ENCODE measurements around the gene TUBGCP2.

The TUBGCP2 gene

DNA sequence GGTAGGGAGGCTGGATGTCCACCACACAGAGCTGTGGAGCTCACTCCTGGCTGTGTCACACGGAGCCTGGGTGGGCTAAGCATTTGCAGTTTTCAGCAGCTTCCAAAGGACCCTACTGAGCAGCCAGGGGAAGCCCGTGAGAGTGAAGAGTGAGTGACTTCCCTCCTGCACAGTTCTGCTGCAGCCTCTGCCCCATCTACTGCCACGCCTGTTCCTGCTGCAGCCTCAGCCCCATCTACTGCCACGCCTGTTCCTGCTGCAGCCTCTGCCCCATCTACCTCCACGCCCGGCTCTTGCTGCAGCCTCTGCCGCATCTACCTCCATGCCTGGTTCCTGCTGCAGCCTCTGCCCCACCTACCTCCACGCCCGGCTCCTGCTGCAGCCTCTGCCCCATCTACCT is 44.2 kb downstream of the TUBGCP2 start:
- H3K4me2 ChIP-seq (ENCODE audit: low read depth, low read length, poor library complexity, severe bottlenecking): no peak overlapping the region
- H3K9ac ChIP-seq (ENCODE audit: low read length): no peak overlapping the region

DNA sequence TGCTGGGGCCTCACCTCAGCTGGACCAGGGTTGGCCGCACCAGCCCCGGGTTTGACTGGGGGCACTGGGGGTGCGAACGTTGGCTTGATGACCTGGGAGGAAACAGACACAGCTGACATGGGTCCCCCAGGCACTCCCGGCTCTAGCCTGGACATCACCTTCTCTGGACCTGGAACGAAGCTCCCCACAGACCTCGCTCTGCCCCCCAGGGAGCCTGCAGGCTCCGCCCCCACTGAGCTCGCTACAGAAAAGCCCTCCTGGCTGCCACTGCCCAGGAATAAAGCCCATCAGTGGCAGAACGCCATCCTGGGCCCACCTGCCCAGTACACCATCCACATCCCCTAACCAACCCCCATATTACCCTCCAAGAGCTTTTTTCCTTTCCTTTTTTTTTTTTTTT is 45.0 kb downstream of the TUBGCP2 start:
- no peak overlapping the region for H3K9ac ChIP-seq (ENCODE audit: low read length)
- H4K20me1 ChIP-seq (ENCODE audit: low read depth, low read length): no peaks in the 10 kb centered on the region
- no peaks in the 10 kb centered on the region for H3K27me3 ChIP-seq (ENCODE audit: low read length)
- H3K9me2 ChIP-seq (replicated peaks; ENCODE audit: insufficient read depth, low read length): no peaks in the 10 kb centered on the region
- H3K4me3 ChIP-seq (ENCODE audit: insufficient read depth, low read length, poor library complexity, severe bottlenecking): no peak overlapping the region
- H2AFZ ChIP-seq (ENCODE audit: low read depth, low read length, severe bottlenecking): no peak overlapping the region
- H3K9me3 ChIP-seq (ENCODE audit: insufficient read depth, low read length): no peaks in the 10 kb centered on the region
- TF ChIP-seq, protein P1, sequence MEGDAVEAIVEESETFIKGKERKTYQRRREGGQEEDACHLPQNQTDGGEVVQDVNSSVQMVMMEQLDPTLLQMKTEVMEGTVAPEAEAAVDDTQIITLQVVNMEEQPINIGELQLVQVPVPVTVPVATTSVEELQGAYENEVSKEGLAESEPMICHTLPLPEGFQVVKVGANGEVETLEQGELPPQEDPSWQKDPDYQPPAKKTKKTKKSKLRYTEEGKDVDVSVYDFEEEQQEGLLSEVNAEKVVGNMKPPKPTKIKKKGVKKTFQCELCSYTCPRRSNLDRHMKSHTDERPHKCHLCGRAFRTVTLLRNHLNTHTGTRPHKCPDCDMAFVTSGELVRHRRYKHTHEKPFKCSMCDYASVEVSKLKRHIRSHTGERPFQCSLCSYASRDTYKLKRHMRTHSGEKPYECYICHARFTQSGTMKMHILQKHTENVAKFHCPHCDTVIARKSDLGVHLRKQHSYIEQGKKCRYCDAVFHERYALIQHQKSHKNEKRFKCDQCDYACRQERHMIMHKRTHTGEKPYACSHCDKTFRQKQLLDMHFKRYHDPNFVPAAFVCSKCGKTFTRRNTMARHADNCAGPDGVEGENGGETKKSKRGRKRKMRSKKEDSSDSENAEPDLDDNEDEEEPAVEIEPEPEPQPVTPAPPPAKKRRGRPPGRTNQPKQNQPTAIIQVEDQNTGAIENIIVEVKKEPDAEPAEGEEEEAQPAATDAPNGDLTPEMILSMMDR (IDR thresholded peaks at IDR 0.05; ENCODE audit: insufficient read depth, low read length, poor library complexity, severe bottlenecking): no peak
- no peak for TF ChIP-seq EZH2phosphoT487 (conservative IDR thresholded peaks at IDR 0.05; ENCODE audit: low read length)
- H3F3A ChIP-seq (ENCODE audit: insufficient read depth): 0 out of 2 replicates have a peak, but pooled peaks cover 5% of the 10 kb centered on the region
- H3K36me3 ChIP-seq (ENCODE audit: low read length): no peaks in the 10 kb centered on the region
- H3K27ac ChIP-seq (ENCODE audit: low read depth, low read length): no peak overlapping the region
- no peaks in the 10 kb centered on the region for H3K79me2 ChIP-seq (ENCODE audit: insufficient read depth, low read length)
- no peak overlapping the region for H3K4me2 ChIP-seq (ENCODE audit: low read depth, low read length, poor library complexity, severe bottlenecking)

More for the DNA sequence above, 44.2 kb downstream of the TUBGCP2 start:
- no peaks in the 10 kb centered on the region for H3K9me2 ChIP-seq (replicated peaks; ENCODE audit: insufficient read depth, low read length)
- H3K27me3 ChIP-seq (ENCODE audit: low read length): no peaks in the 10 kb centered on the region
- H4K20me1 ChIP-seq (ENCODE audit: low read depth, low read length): no peaks in the 10 kb centered on the region
- H3K27ac ChIP-seq (ENCODE audit: low read depth, low read length): no peak overlapping the region
- H2AFZ ChIP-seq (ENCODE audit: low read depth, low read length, severe bottlenecking): no peak overlapping the region
- no peak for TF ChIP-seq EZH2phosphoT487 (conservative IDR thresholded peaks at IDR 0.05; ENCODE audit: low read length)
- TF ChIP-seq, protein P1 (IDR thresholded peaks at IDR 0.05; ENCODE audit: insufficient read depth, low read length, poor library complexity, severe bottlenecking): no peak
- H3K79me2 ChIP-seq (ENCODE audit: insufficient read depth, low read length): no peaks in the 10 kb centered on the region
- H3K9me3 ChIP-seq (ENCODE audit: insufficient read depth, low read length): no peaks in the 10 kb centered on the region
- no peaks in the 10 kb centered on the region for H3K36me3 ChIP-seq (ENCODE audit: low read length)
- H3F3A ChIP-seq (ENCODE audit: insufficient read depth): 0 out of 2 replicates have a peak, but pooled peaks cover 5% of the 10 kb centered on the region
- no peak overlapping the region for H3K4me3 ChIP-seq (ENCODE audit: insufficient read depth, low read length, poor library complexity, severe bottlenecking)

DNA sequence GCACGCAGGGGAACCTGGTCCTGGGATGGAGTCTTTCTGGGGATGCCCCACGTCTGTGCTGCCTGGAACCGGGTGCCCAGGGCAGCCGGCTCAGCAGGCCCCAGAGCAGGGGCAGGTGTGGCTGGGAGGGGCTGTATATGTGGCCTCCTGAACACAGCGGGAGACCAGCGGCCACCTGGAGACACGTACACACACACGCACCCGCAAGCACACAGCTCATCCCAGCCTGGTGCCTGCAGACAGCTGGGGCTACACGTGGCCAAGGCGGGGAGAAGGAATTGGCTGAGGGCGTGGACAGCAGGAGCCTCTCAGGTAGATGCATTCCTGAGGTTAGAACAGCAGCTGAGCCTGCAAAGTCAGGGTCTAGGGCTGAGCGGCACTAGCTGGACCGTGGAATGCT is 46.0 kb downstream of the TUBGCP2 start:
- Histone ChIP-seq H3F3A (ENCODE audit: insufficient read depth) (0 out of 2 replicates have a peak, but pooled peaks cover 5% of the 10 kb centered on the region), H2AFZ (ENCODE audit: low read depth, low read length, severe bottlenecking) (no peak overlapping the region), H3K27me3 (ENCODE audit: low read length) (no peaks in the 10 kb centered on the region), H3K9me3 (ENCODE audit: insufficient read depth, low read length) (no peaks in the 10 kb centered on the region), H3K9ac (ENCODE audit: low read length) (no peak overlapping the region), H4K20me1 (ENCODE audit: low read depth, low read length) (no peaks in the 10 kb centered on the region), H3K79me2 (ENCODE audit: insufficient read depth, low read length) (no peaks in the 10 kb centered on the region), H3K9me2 (replicated peaks; ENCODE audit: insufficient read depth, low read length) (no peaks in the 10 kb centered on the region), H3K4me3 (ENCODE audit: insufficient read depth, low read length, poor library complexity, severe bottlenecking) (no peak overlapping the region), H3K4me2 (ENCODE audit: low read depth, low read length, poor library complexity, severe bottlenecking) (no peak overlapping the region), H3K27ac (ENCODE audit: low read depth, low read length) (no peak overlapping the region), H3K36me3 (ENCODE audit: low read length) (no peaks in the 10 kb centered on the region)
- TF ChIP-seq, protein P1 (IDR thresholded peaks at IDR 0.05; ENCODE audit: insufficient read depth, low read length, poor library complexity, severe bottlenecking): no peak
- no peak for TF ChIP-seq EZH2phosphoT487 (conservative IDR thresholded peaks at IDR 0.05; ENCODE audit: low read length)

Measured in SU-DHL-6 (cell line).